Stimulated activated CD4-positive, alpha-beta T cell treated with anti-CD3 and anti-CD28 coated beads, Interleukin-1b, Interleukin-23, amount 100 ng/mL, for 1 hour (primary cell): ENCODE results near the gene PRKCH.

Experiments used
- DNase-seq, 2 donors: peaks; one replicate each; pipeline ENCODE4 v3.0.0-alpha.2; 2020; ENCODE audit warnings: low read depth in 2 of 2

PRKCH gene

DNA sequence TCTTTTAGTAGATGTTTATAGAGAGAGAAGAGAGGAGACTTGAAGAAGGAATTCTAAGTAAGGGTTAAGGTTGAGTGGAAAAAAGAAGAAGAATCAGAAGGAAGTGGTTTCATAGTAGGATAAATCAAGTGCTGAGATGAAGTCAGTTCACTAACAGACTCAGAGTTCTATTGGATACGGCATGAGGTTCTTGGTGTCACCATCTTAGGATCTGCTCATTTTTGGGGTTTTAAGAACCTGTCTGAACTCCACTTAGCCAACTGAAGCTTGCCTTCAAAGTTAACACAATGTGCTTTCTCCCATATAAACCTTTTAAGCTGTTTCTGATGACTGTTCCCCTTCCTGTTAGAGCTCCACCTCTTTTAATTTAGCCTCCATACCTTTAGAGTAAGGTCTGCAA lies 152.6 kb downstream of the PRKCH start:
- DNase-seq: no peak

DNA sequence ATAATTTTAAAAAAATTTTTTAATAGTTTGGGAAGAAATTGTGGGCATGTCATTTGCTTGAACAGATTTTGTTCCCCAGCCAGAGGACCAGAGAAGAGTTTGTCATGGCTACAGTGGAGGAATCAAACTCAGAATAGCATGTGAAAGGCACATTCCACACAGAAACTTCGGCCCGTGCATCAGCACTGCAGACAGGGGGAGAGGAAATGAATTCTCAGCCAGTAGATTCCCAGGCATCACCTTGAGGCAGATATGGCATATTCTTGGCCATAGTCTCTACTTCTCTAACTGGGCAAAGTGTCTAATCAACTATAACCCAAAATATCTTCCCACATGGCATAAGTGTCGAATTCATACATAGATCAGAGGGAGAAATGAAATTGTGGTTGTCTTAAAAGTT lies 153.3 kb downstream of the PRKCH start:
- DNase-seq: no peak

DNA sequence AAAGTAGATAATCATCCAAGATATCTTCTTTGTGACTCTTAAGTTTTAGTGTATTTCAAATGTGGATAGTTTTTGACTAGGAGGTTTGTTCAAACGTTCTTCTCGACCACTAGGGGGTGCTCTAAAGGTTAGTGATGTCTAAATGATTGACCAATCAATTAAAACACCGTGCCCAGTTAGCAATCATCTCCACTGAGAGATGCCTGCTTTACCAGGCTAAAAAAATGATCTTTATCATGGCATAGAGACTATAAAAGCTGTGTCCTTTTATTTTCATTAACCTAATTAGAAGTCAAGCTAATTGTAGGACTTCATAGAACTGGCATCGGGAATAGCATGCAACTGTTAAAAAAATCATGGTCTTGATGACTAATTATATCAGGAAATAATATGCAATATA lies 153.9 kb downstream of the PRKCH start:
- no peak for DNase-seq

DNA sequence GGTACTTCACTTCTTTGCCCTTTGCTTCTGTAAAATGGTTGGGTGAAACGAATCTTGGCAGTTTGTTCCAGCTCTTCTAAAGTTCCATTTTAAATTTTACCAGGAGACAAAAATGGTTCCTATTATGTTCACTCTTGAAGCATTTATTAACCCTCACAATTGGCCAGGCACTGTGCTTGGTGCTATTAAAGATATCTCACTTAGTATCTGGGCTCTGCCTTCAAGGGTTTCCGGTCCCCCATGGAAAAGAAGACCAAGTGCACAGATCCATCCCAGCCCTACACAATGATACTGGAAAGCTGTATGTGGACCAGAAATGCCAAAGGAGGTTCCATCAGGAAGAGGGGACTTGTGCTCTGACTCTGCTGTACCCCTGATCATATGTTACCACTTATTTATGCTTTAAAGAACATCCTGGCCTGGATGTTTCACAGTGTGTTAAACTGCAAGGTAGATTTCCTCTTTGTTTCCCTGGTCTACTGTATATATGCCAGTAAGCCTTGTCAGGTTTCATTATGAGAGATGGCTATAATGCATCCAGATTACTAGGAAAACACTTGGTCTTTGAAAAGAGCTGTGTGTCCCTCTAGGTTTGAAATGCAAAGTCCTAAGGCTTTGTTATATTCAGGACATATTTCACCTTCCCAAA lies 154.8 kb downstream of the PRKCH start:
- no peak for DNase-seq

DNA sequence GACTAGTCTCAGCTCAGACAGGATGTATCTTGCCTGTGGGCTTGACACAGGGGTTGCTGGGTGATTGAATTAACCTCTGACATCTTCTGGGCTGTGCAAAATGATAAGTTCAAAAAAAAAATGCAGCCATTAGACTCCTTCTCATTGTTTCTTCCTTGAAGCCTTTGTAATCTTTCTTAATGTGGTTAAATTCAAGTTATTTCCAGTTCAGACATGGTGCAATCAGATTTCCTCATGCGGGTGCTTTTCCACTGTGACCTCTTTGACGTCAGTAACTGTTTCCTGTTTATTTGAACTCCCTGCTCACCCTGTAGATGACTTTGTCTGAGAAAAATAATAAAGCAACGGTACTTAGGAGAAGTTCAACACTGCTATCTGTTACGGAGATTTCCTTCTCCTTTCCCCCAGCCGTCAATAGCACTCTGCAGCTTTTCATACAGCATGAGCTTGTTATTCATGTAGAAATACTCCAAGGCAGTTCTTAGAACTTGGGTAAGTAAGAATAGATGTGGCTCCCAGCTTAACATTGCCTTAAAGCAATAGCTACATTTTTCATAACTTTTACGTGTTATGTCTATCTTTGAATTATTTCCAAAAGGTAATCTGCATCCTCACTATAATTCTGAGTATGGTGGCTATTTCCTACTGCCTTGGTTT lies 155.5 kb downstream of the PRKCH start:
- no peak for DNase-seq

DNA sequence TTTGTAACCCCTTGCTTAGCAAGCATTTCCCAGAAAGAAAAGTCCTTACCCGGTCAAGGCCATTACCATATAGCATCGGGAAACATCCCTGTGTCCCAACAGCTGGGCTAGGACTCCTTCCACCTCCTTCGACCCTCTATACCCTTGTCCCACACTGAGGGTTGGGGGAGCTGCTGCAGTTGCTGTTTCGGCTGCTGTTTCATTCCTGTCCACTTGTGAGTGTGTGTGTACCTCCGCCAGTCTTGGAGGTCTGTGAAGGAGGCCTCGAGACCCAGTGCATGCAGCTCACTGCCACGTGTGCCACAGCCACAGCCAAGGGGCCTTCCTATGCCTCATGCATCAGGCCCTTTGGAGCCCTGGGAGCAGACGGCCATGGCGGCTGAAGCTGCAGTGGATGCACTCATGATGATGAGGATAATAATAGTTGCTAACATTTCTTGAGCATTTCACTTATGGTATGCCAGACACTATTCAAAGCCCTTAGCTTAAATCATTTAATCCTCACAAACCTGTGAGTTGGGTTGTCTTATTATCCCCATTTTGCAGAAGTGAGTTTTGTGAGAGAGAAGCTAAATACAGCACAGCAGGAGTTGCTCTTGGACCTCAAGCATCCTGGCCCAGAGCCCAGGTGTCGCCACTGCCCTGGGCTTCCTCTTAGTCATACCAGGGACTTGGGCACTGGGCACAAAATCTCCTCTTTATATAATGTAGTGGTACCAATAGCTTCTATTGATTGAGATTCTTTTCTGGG lies 156.5 kb downstream of the PRKCH start:
- DNase-seq: no peak

DNA sequence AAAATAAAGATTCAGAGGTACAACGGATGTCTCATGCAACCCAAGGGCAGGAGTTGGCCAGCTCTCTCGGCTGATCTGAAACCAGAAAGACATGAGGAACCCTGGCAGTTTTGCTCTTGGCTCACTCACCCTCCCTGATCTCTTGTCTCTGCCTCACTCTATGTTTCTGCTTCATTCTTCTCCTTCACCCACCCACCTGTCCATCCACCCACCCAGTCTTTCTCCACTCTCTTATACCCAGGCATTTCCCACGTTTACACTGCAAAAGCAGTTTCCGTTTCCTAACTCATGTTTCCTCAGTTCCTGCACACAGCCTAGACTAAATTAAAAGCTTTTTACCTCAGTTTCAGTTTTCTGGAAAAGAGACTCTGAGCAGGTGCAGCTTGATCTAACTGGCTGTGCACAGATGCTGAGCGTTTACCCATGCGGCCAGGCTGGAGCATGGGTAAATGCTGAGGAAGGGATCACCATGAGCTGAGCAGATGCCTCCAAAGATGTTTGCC lies 157.6 kb downstream of the PRKCH start:
- no peak for DNase-seq

DNA sequence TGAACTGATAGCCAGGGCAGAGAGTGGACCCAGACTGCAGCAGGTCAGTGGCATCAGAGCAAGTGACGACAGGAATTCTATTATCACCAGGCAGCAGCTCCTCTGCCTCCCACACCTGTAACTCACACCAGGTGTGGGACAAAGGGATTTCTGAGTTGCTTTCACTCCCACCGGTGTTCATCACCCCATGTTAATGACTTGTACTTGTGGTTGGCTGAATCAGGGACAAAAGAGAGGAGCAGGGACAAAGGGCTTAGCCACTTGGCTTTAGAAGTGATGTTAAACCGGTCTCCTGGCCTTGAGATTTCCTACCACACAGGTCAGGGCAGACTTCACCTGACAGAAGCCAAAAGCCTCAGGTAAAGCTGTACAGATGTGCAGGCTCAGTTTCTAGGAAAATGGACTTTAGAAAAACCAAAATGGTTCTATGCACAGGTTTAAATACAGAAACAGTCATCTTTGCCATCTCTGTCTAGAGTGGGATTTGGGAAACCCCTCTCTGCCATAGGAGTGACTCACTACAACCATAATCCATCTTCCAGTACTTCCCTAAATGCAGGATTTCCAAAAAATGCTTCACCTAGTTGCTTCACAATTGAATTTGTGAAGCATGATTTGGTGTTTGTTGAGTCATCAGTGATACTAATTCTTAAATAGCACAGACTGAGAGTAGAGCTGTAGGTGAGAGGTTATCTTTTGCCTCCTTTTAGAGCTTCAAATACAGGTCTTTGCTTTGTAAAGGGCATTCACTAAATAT lies 158.5 kb downstream of the PRKCH start:
- no peak for DNase-seq

DNA sequence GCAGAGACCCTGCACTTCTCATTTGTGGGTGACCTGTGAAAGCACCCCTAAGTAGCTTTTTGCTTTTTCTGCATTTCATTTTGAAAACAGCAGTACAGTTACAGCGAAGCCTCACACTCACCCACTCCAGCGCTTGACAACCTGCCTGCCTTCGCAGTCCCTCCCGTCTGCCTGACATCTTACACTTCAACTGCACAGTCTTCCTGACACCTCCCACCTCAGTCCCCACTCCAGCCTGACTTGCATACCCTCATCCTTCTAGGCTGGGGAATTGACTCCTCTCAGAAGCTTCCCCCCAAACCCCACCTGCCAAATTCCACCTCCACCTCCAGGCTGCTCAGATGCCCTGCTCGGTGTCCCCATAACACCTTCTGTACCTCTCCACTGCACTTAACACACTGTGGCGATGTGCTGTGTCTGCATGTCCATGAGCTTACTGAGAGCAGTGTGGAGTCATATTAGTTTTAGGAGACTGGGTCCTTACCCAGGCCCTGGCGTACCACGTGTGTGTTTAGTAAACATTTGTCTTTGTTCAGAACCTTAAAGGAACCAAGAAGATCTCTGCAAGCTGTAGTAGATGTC lies 159.4 kb downstream of the PRKCH start:
- no peak for DNase-seq

DNA sequence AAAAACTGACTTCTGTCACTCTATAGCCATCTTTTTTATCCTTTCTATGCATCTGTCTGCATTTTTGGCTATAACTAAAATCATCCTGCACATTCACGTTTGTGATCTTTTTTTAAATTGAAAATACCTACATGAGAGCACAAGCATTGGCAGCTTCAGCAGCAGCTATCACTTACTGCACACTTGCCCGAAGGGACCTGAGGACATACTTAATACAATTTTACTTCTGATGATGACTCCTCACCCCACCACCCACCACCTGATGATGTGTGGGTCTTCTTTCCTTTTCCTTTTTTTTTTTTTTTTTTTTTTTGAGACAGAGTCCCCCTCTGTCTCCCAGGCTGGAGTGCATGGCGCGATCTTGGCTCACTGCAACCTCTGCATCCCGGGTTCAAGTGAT lies 160.3 kb downstream of the PRKCH start:
- no peak for DNase-seq

DNA sequence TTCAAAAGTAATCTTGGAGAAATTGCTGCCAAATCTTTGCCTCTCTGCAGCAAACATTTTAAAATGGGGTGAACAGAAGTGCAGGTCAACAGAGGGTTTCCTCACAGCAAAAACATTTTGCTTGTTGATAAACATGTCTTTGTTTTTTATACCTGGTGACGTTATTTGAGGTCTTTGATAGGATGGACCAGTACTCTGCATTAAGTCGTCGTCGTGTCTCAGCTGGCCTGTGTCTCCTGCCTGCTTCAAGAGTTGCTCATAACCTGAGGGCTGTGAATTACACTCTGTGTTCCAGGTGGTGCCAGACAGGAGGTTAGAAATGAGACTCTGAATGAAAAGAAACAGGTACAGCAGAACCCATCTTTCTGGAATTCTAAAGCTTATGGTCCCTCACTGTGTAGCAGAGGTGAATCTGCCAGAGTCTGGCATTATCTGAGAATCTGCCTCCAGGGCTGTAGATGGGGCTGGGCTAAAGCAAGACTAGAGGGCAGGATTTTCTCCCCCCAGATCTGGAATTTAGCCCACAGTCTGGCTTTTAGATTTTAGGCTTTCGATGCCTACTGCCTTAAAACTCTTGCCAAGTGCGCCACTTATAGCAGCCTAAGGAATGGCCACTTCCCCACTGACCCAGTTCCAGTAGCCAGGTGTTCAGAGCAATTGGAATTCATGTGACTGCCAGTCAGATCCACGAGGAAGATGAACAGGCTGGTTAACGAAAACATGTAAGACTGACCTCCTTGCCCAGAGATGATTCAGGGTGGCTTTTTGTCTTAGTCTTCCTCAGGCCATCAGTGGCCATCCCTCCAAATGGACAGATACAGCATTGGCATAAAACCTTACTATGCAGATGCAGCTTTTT lies 161.2 kb downstream of the PRKCH start:
- no peak for DNase-seq

DNA sequence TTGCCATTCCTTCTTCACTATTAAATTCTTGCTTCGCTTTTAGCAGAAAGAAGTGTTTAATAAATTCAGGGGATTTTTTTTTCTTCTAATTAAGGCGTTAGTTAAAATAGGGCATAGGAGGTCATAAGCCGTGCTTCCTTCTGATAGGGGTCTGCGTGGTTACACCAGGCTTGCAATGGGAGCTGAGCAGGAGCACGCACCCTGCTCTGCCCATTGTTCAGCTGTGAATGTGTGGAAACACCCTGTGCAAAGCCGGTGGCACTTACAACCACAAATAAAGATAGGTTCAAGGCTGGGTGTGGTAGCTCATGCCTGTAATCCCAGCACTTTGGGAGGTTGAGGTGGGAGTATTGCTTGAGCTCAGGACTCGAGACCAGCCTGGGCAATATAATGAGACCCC lies 162.1 kb downstream of the PRKCH start:
- no peak for DNase-seq

DNA sequence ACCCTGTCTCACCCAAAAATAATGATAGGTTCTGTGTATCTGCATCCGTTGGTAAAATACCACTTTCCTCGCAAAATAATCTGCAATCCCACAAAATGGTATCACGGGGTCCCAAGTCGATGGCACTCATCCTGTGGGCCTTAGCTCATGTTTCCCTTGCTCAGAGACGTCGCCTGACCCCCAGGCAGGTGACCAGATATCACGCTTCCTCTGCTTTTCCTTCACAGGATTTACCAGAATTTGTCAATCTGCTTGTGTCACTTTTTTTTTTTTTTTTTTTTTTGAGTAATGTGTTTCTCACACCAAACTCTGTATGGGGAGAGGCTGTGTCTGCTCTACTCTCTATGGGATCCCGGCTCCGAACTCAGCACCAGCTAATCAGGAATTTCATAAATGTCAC lies 162.7 kb downstream of the PRKCH start:
- no peak for DNase-seq

DNA sequence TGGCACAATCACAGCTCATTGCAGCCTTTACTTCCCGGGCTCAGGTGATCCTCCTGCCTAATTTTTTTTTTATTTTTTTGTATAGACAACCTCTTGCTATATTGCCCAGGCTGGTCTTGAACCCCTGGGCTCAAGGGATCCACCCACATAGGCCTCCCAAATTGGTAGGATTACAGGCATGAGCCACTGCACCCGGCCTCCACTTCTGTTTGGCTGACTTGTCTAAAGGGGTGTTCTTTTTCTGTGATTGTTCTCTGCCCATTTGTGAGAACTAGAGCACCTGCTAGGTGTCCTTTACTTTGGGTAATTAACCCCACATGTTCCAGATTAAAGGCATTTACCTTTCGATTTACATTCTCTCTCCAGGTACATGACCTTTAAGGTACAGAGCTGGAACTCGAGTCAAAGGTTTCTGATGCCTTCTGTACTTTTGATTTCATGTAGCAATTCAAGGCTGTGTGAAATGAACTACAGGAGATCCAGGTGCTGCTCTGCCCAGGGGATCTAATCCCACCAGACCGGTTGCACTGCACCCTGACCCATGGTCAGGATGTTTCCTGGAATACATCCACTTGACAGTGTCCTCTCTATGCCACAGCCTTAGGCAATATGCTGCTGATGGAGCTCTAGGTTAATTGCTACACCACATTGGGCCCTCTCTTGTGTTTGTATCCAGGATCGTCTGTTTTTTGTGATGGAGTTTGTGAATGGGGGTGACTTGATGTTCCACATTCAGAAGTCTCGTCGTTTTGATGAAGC lies 163.6 kb downstream of the PRKCH start:
- DNase-seq: no peak

DNA sequence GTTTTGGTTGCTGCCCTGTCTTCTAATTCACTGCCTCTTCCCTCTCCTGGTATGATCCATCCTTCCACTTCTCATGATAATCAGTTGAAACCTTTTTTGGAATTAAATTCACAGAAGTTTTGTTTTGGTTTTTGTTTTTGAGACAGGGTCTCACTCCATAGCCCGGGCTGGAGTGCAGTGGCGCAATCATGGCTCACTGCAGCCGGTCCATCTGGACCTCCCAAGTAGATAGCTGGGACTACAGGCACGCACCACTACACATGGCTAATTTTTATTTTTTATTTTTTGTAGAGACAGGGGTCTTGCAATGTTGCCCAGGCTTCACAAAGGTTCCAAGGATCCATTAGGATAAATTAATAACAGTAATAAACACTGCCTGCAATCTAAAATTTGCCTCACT lies 164.3 kb downstream of the PRKCH start:
- no peak for DNase-seq

DNA sequence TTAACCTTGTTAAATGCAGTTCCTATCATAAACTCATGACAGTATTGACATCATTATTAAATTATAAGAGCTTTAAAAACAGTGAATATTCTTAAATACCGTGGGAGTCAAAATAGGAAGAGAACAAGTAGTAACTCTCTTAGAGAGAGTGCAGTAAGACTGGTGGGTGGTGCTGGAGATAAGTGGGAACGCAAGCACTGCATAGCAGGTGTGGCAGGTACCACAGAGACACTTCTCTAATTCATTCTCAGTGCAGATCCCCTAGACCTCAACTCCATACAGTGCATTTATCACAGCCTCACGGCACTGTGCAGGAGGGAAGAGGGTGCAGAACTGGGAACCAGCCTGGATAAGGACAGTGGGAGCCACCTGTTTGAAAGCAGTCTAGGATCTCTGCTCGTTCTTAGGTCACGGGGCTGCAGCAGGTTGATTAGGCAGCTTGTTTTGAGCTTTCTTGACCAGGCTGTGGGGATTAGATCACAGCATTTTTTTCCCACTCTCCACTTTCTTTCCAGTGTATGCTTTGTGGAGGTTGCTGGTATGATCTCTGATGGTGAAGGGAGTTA lies 165.6 kb downstream of the PRKCH start:
- no peak for DNase-seq

DNA sequence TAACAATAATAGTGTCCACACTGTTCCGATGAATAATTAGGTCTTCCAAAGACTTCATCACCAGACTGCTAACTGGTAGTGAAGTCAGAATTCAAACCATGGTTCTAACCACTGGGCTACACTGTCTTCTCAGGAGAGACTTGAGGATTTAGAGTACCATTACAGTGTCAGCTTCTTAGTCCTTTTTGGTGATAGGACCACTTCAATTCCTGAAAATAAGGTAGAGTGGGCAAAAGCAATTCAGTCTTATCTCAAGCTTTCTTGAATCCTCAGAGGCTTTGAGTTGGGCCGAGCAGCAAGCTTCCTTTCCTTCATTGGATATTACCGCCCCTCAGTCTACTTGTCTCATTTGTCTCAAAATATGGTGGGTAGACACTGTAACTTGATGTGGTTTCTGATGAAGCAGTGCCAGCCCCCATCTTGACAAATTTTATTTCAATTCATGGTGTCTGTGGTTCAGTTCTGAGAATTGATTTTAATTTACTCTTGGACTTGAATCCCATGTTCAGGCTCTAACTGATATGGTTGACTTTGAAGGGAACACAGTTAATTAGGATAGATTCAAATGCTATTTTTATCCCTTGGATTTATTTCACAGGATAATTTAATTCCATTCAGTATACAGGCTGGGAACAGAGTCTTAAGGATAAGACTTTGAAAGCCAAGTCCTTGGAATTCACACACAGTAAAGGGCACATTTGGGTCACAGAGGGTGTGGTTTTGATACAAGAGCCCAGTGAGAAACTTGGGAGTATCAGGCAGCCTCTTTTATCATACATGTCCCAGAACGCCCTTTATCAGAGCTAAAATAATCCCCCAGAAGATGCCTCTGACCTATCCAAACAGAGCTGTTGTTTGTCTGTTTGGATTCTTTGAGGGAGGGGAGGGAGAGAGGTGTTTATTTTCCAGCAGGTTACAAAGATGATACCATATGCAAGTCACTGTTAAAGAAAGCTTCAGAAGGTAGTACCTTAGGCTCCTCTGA lies 167.3 kb downstream of the PRKCH start:
- DNase-seq: no peak

DNA sequence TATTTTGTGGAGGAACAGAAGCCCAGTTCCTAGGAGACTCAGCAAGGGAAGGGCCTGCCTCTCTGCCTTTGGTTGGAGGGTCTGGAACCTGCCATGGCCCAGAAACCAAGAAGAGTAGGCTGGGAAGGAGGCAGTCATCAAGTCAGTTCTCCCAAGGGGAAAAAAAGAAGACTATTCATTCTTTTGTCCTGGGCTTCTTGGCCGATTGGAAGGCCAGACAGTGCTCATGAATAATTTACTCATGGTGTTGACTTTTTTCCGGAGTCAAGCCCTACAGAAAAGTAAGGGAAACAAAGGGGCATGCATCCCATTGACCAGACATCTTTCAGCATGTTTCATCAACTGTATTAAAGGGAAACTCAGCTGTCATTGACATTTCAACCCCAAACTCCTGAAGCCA lies 168.1 kb downstream of the PRKCH start:
- no peak for DNase-seq

DNA sequence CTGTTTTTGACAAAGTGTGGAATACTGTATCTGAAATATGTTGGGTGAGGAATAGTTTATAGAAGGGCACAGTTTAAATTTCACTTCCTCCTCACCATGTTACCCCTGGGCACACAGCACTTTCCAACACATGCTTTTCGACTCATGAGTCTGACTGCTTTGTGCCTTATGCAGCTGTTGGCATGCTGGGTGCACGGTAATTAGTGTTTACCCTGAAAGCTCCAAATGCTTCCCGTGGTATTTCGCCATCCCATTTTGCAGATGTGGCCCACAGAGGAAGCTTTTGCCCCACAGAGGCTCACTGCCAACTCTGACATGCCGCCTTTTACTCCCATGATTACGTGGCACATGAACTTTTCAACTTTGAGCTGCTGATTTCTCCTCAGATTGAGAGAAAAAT lies 168.6 kb downstream of the PRKCH start:
- no peak for DNase-seq
